Small intestine (tissue), 16 donors: ENCODE data around the gene SLITRK3. TPM values are rescaled to one million over a fixed set of nuclear protein-coding genes. Genes with fewer than 3 reads are reported as not detected.

Source experiments
- DNase-seq, 2 donors: peaks; one replicate each; pipeline versions ENCODE4 v3.0.0 to v3.0.0-alpha.2; 2013
- FAIRE-seq: peaks from 2 replicates; lab custom pipeline; 2012; peaks lifted over from hg19 to GRCh38; lab: Jason Lieb, UNC
- H3K27ac ChIP-seq, 3 donors: one replicate each; pipeline ENCODE4 v1.5.1; 2013; ENCODE audit warnings: low read length in 2 of 3, mild to moderate bottlenecking in 2 of 3, control low read depth in 1 of 3, inconsistent platforms in 1 of 3, low read depth in 1 of 3, moderate library complexity in 1 of 3
- H3K27me3 ChIP-seq, 3 donors: one replicate each; pipeline ENCODE4 v1.6.1; 2013; ENCODE audit warnings: low read length in 3 of 3, inconsistent platforms in 1 of 3; ENCODE audit not compliant: control insufficient read depth in 3 of 3, insufficient read depth in 3 of 3
- H3K36me3 ChIP-seq, 3 donors: one replicate each; pipeline ENCODE4 v1.6.1; 2013; ENCODE audit warnings: low read length in 3 of 3, inconsistent platforms in 1 of 3, low read depth in 1 of 3, mild to moderate bottlenecking in 1 of 3, moderate library complexity in 1 of 3; ENCODE audit not compliant: control insufficient read depth in 3 of 3, insufficient read depth in 2 of 3
- H3K4me1 ChIP-seq, 3 donors: one replicate each; pipeline ENCODE4 v1.6.1; 2013; ENCODE audit warnings: low read length in 2 of 3, inconsistent platforms in 1 of 3, low read depth in 1 of 3, mild to moderate bottlenecking in 1 of 3, moderate library complexity in 1 of 3; ENCODE audit not compliant: control insufficient read depth in 3 of 3, insufficient read depth in 2 of 3
- H3K4me3 ChIP-seq, 3 donors: one replicate each; pipeline ENCODE4 v1.5.1; 2013; ENCODE audit warnings: low read length in 3 of 3, control low read depth in 1 of 3, inconsistent platforms in 1 of 3, low read depth in 1 of 3, mild to moderate bottlenecking in 1 of 3, moderate library complexity in 1 of 3
- H3K9me3 ChIP-seq, 2 donors: one replicate each; pipeline ENCODE4 v1.6.1; 2013; ENCODE audit warnings: low read depth in 1 of 2, low read length in 1 of 2; ENCODE audit not compliant: control insufficient read depth in 2 of 2, insufficient read depth in 1 of 2
- WGBS, 3 donors: extraction: QIAGEN DNeasy Blood & Tissue Kit; methylation state at CpG; one replicate each; pipeline ENCODE4 v1.1.7; 2013; 5-methylcytosine and 5-hydroxymethylcytosine counted together
- long read RNA-seq, 10 donors: transcript quantifications; one replicate each; lab custom pipeline, GENCODE V29; 2026
- polyA plus RNA-seq, 4 donors: library from polyadenylated mRNA; stranded (reverse) in 3 of 4; unstranded in 1 of 4; fragments of 200-250 nt in 3 of 4; fragments of 120-200 nt in 1 of 4; gene quantifications; one replicate each; pipeline versions ENCODE4 v1.2.1 to v1.2.3, GENCODE V29; 2013
- donor health status: healthy with polysubstance abuse.
- donor health status: control.
- donor health status: control.
- donor health status: Bipolar disorder and iron deficiency.
- donor health status: healthy.

SLITRK3 gene
- polyA plus RNA-seq: under 1 TPM in 2 of 4 donors, not detected in 2; 0.22 to 0.28 TPM
- long read RNA-seq, donor 1: 0 reads
- long read RNA-seq, donor 2: 0 reads
- long read RNA-seq, donor 3: 0 reads
- long read RNA-seq, donor 4: 0 reads
- long read RNA-seq, donor 5: 0 reads
- long read RNA-seq, donor 6: 0 reads
- long read RNA-seq, donor 7: 0 reads
- long read RNA-seq, donor 8, full-length matches to known transcripts: 1 of 1 reads
- long read RNA-seq, donor 8, partial matches to known transcripts: 0 of 1 reads
- long read RNA-seq, donor 8, other reads (novel, unspliced or antisense): 0 of 1 reads
- long read RNA-seq, donor 9, full-length matches to known transcripts: 1 of 1 reads
- long read RNA-seq, donor 9, partial matches to known transcripts: 0 of 1 reads
- long read RNA-seq, donor 9, other reads (novel, unspliced or antisense): 0 of 1 reads
- long read RNA-seq, donor 10, full-length matches to known transcripts: 1 of 1 reads
- long read RNA-seq, donor 10, partial matches to known transcripts: 0 of 1 reads
- long read RNA-seq, donor 10, other reads (novel, unspliced or antisense): 0 of 1 reads

GRCh38 chr3:165195640-165196576 lies at the start of gene SLITRK3:
TSS of gene SLITRK3 (minus strand) at chr3:165196384. CDS start at chr3:165190830, 5,554 bp downstream.
- FAIRE-seq (no peak), DNase-seq (peak; percentile 26 to 68)
- Histone ChIP-seq H3K4me3 (peak within 1 kb of the TSS; percentile 3 to 45 (median 44)), H3K36me3 (no peaks in the 10 kb centered on the region), H3K27ac (no peak within 1 kb of the TSS), H3K4me1 (peaks cover 3 to 38% (median 5%) of the 10 kb centered on the region in 3 donors), H3K27me3 (peaks cover 3 to 66% (median 33%) of the 10 kb centered on the region in 3 donors), H3K9me3 (no peaks in the 10 kb centered on the region)
- WGBS, 3 donors: 3 to 4% (median 3%) methylated on average over 43 of the region's 43 CpGs

DNA sequence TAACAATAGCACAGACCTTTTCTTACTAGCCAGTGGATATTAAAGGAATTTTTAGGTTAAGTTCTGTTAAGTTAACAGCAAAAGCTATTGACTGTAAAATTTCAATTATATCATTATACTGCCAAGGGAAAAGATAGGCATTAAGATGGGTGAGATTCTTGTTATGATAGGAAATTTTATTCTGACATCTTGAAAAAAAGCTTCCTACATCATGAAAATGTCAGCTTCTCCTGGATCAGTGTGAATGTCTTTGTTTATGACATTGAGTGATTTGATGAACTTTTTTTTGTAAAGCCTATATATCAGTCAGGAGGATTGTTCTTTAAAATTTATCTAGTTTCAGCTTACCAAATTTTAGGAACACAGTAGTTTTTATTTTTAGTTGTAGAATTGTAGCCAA lies 47.4 kb upstream of the SLITRK3 start:
- no peaks in the 10 kb centered on the region for H3K27me3 ChIP-seq
- FAIRE-seq: no peak
- no peaks in the 10 kb centered on the region for H3K9me3 ChIP-seq
- DNase-seq: no peak
- H3K4me1 ChIP-seq: no peaks in the 10 kb centered on the region
- no peaks in the 10 kb centered on the region for H3K36me3 ChIP-seq
- no peak overlapping the region for H3K4me3 ChIP-seq
- H3K27ac ChIP-seq: no peak overlapping the region

DNA sequence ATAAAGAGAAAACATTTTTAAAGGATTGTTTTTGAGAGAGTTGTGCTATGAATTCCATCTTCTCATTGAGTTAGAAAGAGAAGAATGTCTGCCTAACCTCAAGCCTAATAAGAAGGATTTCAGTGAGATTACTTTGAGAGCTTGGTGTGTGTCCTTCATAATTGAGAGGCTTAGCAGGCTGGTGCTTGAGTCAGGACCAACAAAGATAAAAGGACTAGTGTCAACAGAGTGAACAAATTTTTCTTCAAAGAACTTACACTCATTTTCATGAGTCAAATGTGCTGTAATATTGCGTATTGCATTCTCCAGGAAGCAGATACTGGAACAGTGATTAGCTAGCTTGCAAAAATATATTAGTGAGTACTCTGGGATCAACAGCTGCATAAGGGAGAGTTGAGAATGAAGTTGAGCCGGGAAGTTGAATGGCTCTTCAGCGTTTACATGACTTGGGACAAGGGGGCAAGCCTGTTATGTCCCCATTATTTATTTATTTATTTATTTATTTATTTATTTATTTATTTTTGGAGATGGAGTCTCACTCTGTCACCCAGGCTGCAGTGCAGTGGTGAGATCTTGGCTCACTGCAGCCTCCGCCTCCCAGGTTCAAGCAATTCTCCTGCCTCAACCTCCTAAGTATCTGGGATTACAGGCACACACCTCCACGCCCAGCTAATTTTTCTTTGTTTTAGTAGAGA lies 37.5 kb upstream of the SLITRK3 start:
- WGBS, 3 donors: 77 to 82% (median 79%) methylated on average over 5 of the region's 5 CpGs
- H3K27ac ChIP-seq: no peak overlapping the region
- DNase-seq (no peak), FAIRE-seq (no peak)
- H3K4me3 ChIP-seq: no peak overlapping the region
- H3K27me3 ChIP-seq: no peaks in the 10 kb centered on the region
- no peaks in the 10 kb centered on the region for H3K36me3 ChIP-seq
- no peaks in the 10 kb centered on the region for H3K9me3 ChIP-seq
- no peaks in the 10 kb centered on the region for H3K4me1 ChIP-seq

GRCh38 chr3:165225604-165226003 lies 29.4 kb upstream of the SLITRK3 start:
- H3K4me3 ChIP-seq: no peak overlapping the region
- WGBS, 3 donors: 38 to 62% (median 39%) methylated on average over 1 of the region's 1 CpG
- no peaks in the 10 kb centered on the region for H3K9me3 ChIP-seq
- DNase-seq (no peak), FAIRE-seq (no peak)
- no peaks in the 10 kb centered on the region for H3K27me3 ChIP-seq
- H3K4me1 ChIP-seq: no peaks in the 10 kb centered on the region
- no peak overlapping the region for H3K27ac ChIP-seq
- H3K36me3 ChIP-seq: no peaks in the 10 kb centered on the region

- Histone ChIP-seq H3K4me3 (no peak overlapping the region), H3K36me3 (no peaks in the 10 kb centered on the region), H3K4me1 (no peaks in the 10 kb centered on the region), H3K9me3 (no peaks in the 10 kb centered on the region), H3K27ac (no peak overlapping the region), H3K27me3 (no peaks in the 10 kb centered on the region)
- FAIRE-seq: no peak
- WGBS, 3 donors: 57 to 72% (median 61%) methylated on average over 2 of the region's 2 CpGs
- DNase-seq: no peak
These were observed 21.6 kb upstream of the SLITRK3 start for GRCh38 chr3:165217739-165218138.

- Histone ChIP-seq H3K27me3 (no peaks in the 10 kb centered on the region), H3K4me1 (no peaks in the 10 kb centered on the region), H3K36me3 (no peaks in the 10 kb centered on the region), H3K9me3 (no peaks in the 10 kb centered on the region), H3K4me3 (no peak overlapping the region), H3K27ac (no peak overlapping the region)
- DNase-seq: no peak
- FAIRE-seq: no peak
- 69 to 80% (median 78%) methylated on average over 1 of the region's 1 CpG for WGBS, 3 donors
These were observed 16.4 kb upstream of the SLITRK3 start for GRCh38 chr3:165212580-165212979.

GRCh38 chr3:165211721-165212120 lies 15.5 kb upstream of the SLITRK3 start:
- H3K9me3 ChIP-seq: no peaks in the 10 kb centered on the region
- no peaks in the 10 kb centered on the region for H3K36me3 ChIP-seq
- WGBS, 3 donors: 86 to 92% (median 87%) methylated on average over 4 of the region's 4 CpGs
- FAIRE-seq (no peak), DNase-seq (no peak)
- no peaks in the 10 kb centered on the region for H3K27me3 ChIP-seq
- peaks cover 0 to 4% (median 0%) of the 10 kb centered on the region in 3 donors for H3K4me1 ChIP-seq
- no peak overlapping the region for H3K27ac ChIP-seq
- H3K4me3 ChIP-seq: no peak overlapping the region

DNA sequence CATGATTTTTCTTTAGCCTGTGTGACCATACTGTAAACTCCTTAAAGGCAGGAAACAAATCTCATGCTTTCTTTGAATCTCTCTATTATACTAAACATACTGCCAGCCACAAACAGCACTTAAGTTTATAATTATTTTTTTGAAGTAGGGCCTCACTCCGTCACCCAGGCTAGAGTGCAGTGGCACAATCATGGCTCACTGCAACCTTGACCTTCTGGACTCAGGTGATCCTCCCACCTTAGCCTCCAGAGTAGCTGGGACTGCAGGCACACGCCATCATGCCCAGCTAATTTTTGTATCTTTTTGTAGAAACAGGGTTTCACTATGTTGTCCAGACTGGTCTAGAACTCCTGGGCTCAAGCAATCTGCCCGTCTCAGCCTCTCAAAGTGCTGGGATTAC lies 14.5 kb upstream of the SLITRK3 start:
- Histone ChIP-seq H3K36me3 (no peaks in the 10 kb centered on the region), H3K4me3 (no peak overlapping the region), H3K9me3 (no peaks in the 10 kb centered on the region), H3K4me1 (peaks cover 0 to 5% (median 0%) of the 10 kb centered on the region in 3 donors), H3K27ac (no peak overlapping the region), H3K27me3 (no peaks in the 10 kb centered on the region)
- WGBS, 3 donors: 67 to 77% (median 69%) methylated on average over 3 of the region's 3 CpGs
- DNase-seq (no peak), FAIRE-seq (no peak)
